A204.1 (cell line): ENCODE results near the gene PPFIA3.
"Not testable (repeated sequence)": the region's sequence is repeated elsewhere in the genome, so short reads cannot be mapped to it uniquely, and the experiment has no call there.

ENCODE experiments used
- FAIRE-seq: peaks from 2 replicates; lab custom pipeline; 2012; peaks lifted over from hg19 to GRCh38; lab: Jason Lieb, UNC

PPFIA3 gene

DNA sequence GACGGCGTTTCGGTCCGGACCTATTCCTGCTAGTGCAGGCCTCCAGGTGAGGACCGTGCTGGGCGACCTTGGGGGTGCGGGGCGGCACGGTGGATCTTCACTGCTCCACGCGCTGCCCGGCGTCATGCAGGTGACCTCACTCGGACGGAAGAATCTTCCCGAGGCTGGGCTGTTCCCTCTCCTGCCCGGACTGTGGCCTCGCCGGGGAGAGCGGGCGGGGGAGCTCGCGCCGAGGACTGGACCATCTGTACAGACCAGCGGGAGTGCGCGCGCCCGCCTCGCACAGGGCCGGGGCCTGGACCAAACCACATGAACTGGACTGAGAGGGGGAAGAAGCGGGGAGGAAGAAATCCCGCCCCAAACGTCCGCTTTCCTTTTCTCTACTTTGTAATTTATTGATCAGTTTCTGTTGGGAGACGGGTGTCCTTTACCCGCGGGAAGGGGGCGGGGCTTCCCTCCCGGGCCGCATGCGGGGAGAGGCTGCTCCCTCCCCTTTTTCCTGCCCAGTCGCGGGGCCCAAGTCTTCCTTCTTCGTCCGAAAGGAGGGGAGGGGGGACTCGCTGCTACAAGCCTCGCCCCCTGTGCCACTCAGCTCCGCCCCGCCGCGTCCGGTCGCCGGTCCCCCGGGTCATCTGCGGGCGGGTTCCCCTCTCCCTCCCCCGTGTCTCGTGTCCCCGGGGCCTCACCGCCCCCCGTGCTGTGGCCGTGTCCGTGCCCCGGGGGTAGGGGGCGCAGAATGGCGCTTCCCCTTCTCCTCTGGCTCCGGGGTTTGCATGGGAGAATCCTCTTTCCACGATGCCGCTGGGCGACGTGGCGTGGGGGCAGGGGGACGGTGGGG lies 31.0 kb downstream of the PPFIA3 start:
- FAIRE-seq: no peak

DNA sequence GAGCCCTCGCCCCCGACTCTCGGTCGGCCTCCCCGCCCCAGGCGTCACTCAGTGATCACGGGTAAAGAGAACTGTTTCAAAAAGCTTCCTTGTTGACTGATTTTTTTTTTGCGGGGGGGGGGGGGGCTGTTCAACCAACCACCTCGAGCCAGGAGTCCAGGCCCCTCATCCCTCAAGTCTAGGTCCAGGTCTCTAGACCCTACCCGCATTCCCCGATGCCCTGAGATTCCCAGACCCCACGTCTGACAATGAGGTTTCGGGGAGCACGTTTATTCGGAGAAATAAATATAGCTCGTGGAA lies 31.6 kb downstream of the PPFIA3 start:
- FAIRE-seq: no peak

DNA sequence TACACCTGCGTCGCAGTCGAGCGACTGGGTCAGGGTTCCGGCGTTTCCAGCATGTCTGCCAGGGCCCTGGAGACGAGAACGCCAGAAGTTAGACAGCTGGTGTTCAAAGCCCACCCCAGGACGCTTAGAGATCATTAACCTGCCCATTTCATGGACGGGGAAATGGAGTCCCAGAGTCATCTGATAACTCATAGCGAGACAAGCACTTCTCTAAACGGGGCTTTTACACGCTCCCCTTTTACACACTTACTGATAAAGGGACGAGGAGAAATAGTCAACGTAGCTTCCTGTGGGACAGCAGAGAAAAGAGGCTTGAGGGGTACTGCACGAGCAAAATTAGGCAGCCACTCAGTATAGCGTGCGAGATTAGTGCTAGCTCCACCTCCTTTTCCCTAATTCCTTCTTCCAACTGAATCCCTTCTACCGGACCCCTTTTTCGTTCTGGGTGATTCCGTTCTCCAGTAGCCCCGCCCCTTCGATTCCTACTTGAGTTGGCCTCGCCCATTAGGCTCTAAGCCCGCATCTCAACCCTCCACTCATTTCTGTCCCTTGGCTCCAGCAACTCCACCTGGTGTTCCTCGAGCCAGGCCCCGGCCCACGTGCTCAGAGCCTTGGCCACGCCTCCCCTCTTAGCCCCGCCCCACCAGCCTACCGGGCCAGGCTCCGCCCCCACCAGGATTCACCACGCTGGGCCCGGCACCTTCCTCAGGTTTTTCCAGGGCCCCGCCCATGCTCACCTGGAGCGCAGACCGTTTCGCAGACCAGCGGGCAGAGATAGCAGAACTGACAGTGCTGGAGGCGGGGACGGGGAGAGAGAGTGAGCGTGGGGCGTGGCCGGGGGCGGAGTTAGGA lies 32.1 kb downstream of the PPFIA3 start:
- FAIRE-seq: no peak

DNA sequence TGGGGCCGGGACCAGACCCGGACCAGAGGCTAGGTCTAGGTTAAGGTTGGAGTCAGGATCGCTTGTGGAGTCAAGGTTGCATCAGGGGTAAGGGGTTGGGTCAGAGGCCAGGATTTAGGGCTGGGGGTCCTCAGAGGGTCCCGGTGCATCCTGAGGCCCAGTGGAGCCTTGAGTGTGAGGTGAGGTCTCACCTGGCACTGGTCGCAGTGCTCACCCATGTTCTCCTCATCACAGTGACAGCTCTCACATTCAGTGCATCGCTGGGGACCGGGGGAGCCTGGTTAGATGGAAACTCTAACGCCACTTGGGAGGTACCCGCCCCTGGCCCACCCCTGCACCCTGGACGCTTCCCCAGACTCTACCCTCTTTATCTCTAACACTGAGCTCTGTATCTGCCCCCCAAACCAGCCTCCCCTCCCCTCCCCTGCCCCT lies 32.8 kb downstream of the PPFIA3 start:
- FAIRE-seq: no peak

DNA sequence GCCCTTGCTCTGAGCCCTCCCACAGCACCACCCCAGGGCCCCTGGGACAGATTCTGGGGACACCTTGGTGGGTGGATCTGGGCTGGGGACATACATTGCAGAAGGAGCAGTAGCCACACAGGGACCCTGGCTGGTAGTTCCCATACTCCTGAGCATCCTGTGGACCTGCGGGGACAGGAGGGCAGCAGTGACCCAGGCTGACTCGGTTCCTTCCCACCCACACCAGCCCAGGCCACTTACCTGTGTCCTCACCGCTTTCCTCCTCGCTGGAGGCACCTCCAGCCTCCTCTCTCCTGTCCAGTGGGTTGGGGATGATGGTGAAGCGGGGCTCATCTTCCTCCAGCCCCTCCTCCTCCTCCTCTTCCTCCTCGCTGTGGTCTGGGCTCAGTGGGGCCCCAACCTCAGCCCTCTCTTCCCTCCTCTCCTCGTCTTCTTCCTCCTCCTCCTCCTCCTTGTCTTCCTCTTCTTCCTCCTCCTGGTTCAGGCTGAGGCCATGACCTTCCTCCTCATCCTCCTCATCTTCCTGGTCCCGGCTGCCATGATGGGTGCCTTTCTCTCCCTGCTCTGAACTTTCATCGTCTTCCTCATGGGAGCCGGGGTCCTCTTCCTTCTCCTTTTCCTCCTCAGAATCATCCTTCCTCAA lies 33.9 kb downstream of the PPFIA3 start:
- FAIRE-seq: no peak

DNA sequence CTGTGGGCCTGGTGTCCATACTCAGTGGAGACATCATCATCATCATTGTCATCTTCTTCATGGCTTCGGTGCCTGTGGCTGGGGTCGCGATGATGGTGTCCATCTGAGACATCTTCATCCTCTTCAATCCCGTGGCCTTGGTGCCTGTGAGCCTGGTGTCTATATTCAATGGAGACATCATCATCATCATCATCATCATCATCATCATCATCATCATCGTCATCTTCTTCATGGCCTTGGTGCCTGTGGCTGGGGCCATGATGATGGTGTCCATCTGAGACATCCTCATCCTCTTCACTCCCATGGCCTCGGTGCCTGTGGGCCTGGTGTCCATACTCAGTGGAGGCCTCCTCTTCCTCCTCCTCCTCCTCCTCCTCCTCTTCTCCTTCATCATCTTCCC lies 34.9 kb downstream of the PPFIA3 start:
- no peak for FAIRE-seq

DNA sequence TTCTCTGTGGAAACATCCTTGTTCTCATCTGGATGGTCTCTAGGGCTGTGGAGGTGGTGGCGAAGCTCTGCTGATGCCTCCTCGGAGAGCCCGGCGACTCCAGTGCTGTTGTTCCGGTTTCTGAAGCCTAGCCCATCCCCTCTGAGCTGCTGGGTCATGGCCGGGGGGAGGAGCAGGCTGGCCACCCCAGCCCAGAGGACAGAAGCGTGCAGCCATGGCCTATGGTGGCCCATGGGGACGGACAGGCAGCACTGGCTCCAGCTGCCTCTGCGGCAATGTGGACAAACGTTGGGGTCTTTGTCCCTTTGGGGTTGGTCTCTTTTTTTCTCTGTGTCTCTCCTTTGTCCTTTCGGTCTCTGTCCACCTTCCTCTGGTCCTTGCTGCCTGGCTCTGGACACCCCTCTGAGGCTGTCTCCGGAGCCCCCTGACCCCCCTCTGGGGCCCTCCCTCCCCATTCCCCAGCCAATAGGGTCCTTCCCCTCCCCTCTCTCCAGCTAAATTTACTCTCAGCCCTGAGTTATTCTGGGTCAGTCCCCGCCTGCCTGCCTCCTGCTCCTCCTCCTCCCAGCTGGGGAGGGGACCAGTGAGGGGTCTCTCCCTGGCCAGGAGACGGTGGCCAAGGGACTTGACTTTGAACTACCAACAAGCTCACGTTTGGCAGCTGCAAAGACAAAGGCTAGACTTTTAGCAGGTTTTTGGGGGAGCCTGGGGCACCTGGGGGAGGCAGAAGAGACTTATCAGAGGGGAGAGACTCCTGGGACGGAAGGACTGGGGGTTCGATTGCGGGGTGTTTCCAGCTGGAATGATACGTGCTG lies 35.9 kb downstream of the PPFIA3 start, which contains the start of gene HRC:
Gene HRC (minus strand): TSS at position 392 of the 815 bp plus-strand sequence. CDS start 159 bp downstream, at position 233.
- no peak for FAIRE-seq

DNA sequence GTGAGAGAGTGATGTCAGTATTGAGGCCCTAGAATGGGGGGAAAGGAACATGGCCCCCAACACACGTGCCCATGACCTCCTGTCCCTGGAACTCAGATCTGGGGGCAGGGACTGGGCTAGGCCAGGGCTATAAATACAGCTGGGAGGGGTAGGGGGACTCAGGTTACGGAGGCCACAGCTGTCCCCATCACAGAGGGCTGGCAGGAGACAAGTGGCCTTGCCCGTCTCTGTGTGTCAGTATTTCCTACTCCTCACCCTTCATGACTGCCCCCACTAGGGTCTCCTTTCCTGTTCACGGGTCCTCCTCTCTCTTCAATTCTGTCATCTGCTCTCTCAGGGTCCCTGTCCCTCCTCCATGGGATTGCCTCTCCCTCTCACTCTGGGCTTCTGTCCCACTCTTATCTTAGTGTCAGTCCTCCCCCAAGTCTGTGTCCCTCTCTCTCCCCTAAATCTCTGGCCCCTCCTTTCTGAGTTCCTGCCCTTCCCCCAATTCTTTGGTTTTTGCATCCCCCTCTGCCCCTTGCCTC lies 36.5 kb downstream of the PPFIA3 start:
- no peak for FAIRE-seq

DNA sequence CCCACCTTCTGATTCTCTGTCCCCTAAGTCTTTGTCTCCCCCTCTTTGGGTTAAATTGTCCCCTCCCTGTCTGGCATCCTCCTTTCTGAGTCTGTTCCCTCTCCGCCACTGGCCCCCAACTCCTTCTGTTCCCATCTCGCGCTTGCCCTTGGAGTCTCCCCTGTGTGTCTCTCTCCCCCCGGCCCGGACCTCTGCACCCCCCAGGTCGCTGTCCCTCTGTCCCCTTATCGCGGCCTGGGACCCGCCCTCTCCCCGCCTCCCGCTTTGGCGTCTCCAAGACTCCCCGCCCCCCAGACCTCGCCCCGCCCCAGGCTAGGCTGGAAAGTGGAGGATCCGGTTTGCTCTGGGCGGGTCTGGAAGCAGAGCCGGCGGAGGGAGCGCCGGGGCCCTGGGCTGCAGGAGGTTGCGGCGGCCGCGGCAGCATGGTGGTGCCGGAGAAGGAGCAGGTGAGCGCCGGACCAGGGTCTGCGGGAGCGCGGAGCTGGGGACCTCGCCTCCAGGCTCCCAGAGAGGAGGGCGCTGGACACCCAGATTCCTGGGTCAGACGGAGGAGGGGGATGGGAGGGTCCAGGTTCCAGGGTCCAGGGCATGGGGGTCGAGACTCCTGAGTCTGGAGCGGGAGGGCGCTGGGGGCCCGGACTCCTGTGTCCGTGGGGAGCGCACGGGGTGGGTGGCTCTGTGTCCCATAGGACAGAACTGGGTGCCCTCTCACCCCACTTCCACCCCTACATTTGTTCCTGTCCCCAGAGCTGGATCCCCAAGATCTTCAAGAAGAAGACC lies 38.3 kb downstream of the PPFIA3 start, which contains the start of gene TRPM4:
Gene TRPM4 (plus strand): TSS at position 348 of the 780 bp plus-strand sequence. CDS start 75 bp downstream, at position 423.
- no peak for FAIRE-seq

DNA sequence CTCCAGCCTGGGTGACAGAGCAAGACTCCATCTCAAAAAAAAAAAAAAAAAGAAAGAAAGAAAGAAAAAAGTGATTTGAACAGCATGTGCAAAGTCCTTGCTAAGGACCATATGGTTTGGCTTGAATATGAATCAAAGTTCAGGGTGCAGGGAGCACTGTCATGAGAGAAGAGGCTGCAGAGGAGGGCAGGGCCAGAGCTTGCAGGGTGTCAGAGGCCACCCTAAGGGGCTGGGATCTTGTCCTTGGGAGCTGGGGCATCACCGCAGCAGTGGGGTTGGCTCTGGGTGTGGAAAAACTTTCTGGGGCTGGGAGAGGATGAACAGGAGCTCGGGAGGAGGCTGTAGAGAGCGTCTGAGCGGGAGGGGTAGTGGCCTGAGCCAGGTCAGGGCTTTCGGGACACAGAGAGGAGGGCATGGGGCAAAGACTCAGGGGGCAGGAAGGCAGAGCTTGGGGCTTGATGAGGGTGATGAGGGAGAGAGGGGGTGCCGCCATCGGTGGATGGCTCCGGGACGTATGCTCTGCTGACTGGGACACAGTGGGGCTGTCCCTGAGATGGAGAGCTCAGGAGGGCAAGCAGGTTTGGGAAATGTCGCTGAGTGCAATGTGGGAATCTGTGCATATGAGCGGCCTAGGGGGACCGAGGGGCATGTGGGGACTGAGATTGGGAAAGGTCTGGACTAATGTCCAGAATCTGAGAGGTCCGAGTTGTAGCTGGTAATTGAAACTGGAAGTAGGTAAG lies 41.3 kb downstream of the PPFIA3 start:
- FAIRE-seq: no peak

DNA sequence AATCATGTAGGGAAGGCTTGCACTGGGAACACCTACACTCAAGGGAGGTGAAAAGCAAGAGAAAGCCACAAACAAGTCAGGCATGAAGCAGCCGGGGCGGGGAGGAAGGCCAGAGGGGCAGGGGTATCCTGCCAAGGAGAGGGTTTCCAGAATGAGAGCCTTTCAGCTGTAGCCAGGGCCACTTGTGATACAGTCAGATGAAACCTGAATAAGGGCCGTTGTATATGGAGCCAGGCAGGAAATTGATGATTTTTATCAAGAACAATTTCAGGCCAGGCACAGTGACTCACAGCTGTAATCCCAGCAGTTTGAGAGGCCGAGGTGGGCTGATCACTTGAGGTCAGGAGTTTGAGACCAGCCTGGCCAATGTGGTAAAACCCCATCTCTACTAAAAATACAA lies 42.6 kb downstream of the PPFIA3 start:
- no peak for FAIRE-seq

DNA sequence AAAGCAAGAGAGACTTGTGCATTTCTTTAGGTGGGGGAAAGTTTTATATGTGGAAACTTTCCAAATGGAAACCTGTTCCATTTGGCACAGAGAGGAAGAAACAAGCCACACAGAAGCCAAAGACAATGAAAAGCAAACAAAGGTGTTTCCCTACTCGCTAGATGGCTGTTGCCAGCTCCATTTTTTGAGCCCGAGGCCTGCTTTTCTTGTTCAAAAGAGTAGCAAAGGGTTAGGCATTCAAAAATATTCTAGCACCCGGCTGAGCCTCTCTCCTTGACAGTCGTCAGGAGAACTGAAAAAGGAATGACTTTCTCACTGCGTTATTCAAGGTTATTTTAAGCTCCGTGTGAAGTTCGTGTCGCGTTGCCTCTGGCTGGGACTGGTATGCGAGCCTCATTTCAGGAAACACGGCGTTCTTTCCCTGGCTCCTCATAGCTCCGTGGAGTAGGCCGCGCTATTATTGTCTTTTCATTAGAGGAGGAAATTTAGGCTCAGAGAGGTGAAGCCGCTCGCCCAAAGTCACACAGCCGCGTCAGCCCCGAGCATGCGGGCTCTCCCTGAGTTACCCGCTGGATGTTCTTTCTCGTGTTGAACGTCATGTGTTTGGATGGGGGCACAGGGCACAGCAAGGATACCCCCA lies 45.9 kb downstream of the PPFIA3 start:
- FAIRE-seq: no peak

DNA sequence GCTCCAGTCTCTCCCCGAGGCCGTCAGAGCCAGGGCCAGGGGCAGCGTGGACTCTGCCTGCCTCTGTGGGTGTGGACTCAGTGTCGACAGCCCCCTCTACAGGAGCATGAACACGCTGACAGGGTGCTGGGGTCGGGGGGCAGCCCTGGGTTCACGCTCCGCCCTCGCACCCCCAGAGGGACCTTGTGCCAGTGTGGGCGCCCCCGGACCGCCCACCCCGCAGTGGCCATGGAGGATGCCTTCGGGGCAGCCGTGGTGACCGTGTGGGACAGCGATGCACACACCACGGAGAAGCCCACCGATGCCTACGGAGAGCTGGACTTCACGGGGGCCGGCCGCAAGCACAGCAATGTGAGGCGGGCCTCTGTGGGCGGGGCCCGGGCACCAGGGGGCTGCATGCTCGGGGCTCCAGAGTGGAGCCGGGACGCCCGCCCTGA lies 46.5 kb downstream of the PPFIA3 start:
- no peak for FAIRE-seq

DNA sequence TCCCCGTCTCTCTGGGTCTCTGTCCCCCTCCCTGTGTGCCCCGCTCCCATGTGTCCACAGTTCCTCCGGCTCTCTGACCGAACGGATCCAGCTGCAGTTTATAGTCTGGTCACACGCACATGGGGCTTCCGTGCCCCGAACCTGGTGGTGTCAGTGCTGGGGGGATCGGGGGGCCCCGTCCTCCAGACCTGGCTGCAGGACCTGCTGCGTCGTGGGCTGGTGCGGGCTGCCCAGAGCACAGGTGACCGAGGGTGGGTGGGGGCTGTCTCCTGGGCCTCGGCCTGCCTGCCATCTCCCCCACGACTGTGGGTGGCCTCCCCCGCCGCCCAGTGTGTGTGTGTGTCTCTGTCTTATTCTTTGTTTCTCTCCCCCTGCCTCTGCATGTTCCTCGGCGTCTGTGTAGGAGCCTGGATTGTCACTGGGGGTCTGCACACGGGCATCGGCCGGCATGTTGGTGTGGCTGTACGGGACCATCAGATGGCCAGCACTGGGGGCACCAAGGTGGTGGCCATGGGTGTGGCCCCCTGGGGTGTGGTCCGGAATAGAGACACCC lies 48.6 kb downstream of the PPFIA3 start:
- FAIRE-seq: no peak

DNA sequence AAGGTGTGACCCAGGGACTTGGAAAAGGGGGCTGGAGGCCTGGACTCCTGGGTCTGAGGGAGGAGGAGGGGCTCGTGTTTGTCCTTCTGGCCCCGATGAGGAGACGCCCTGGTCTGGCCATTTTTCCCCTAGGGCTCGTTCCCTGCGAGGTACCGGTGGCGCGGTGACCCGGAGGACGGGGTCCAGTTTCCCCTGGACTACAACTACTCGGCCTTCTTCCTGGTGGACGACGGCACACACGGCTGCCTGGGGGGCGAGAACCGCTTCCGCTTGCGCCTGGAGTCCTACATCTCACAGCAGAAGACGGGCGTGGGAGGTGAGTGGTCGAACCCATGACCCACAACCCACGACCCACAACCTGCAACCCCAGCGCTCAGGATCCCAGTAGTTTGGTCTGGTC lies 49.1 kb downstream of the PPFIA3 start:
- FAIRE-seq: no peak

DNA sequence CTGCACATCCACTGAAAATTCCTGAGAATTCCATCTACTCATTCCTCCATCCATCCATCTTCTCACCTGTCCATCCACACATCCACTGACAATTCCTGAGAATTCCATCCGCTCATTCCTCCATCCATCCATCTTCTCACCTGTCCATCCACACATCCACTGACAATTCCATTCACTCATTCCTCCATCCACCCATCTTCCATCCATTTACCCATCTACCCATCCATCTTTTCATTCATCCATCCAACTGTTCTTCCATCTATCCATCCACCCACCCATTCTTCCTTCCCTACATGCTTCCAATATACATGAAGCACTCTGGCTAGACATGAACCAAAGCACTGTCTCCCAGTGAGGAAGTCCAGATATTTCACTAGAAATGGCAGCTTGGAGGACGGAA lies 53.9 kb downstream of the PPFIA3 start:
- no peak for FAIRE-seq

DNA sequence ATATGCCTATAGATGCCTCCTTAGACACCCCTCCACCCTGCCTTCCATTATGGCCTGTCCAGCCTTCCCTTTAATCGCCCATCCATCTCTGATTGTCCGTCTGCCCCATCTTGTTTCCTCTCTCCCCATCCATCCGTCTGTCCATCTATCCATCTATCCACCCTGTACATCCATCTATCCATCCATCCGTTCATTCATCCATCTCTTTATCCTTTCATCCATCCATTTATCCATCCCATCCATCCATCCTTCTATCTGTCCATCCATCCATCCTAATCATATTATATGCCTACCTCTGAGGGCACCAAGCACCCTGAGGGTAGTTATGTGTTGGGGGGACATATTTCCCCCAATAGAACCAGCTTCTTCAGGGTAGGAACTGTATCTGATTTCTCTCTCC lies 61.3 kb downstream of the PPFIA3 start:
- no peak for FAIRE-seq

DNA sequence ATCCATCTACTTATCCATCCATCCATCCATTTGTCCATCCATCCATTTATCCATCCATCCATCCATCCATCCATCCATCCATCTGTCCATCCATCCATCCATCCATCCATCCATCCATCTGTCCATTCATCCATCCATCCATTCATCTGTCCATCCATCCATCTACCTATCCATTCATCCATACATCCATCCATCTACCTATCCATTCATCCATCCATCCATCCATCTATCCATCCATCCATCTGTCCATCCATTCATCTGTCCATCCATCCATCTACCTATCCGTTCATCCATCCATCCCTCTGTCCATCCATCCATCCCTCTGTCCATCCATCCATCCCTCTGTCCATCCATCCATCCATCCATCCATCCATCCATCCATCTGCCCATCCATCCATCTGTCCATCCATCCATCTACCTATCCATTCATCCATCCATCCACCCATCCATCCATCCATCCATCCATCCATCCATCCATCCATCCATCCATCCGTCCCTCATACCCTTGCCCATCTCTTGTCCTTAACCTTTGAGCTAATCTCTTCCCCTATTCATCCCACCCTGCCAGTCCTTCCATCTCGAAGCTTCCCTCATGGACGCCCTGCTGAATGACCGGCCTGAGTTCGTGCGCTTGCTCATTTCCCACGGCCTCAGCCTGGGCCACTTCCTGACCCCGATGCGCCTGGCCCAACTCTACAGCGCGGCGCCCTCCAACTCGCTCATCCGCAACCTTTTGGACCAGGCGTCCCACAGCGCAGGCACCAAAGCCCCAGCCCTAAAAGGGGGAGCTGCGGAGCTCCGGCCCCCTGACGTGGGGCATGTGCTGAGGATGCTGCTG lies 62.9 kb downstream of the PPFIA3 start:
- not testable (repeated sequence) for FAIRE-seq
